VCaP (cell line): ENCODE results near the gene KIAA1143.

Experiments used
- H3K27ac ChIP-seq: fragments of 450-650 bp; 2 replicates; pipeline ENCODE4 v1.5.1; 2017
- CTCF ChIP-seq: fragments of 450-650 bp; conservative IDR thresholded peaks from 2 replicates; pipeline ENCODE4 v1.5.1; 2017; ENCODE audit warnings: mild to moderate bottlenecking, moderate library complexity

Gene KIAA1143

GRCh38 chr3:44722103-44722401 is 39.4 kb downstream of the KIAA1143 start:
- no peak for TF ChIP-seq CTCF
- no peak overlapping the region for H3K27ac ChIP-seq

- H3K27ac ChIP-seq: no peak overlapping the region
- TF ChIP-seq CTCF: no peak
These were observed 40.0 kb downstream of the KIAA1143 start for GRCh38 chr3:44721231-44722102.

- H3K27ac ChIP-seq: peak within 1 kb of the TSS; percentile 76
- TF ChIP-seq CTCF: peak; percentile 64
These were observed 48.9 kb downstream of the KIAA1143 start, which contains the start of gene ZNF502 for GRCh38 chr3:44712455-44713075. Gene ZNF502, plus strand, starts transcription at chr3:44712660. Its CDS starts 7,602 bp downstream, at chr3:44720262.
